ENCODE data around the gene ZNF92.
"Not testable (repeated sequence)": the region's sequence is repeated elsewhere in the genome, so short reads cannot be mapped to it uniquely, and the experiment has no call there.

ZNF92 gene

GRCh38 chr7:65339257-65339656, 34.4 kb upstream of the ZNF92 start:
- Histone ChIP-seq H3K79me2 (ENCODE audit: insufficient read depth, low read length) (no peaks in the 10 kb centered on the region), H2AFZ (ENCODE audit: low read length) (no peak overlapping the region), H3K27me3 (ENCODE audit: insufficient read depth, low read length) (no peaks in the 10 kb centered on the region), H3K9me3 (ENCODE audit: low read length) (no peaks in the 10 kb centered on the region), H3K27ac (ENCODE audit: low read depth, low read length, poor library complexity, severe bottlenecking) (no peak overlapping the region), H3F3A (ENCODE audit: insufficient read depth, low read length) (no peaks in the 10 kb centered on the region), H3K4me3 (ENCODE audit: low read depth, low read length, poor library complexity, severe bottlenecking) (no peak overlapping the region), H3K9ac (ENCODE audit: low read length) (no peak overlapping the region), H3K4me1 (ENCODE audit: insufficient read depth, low read length, severe bottlenecking) (peaks cover 14% of the 10 kb centered on the region), H4K20me1 (ENCODE audit: insufficient read depth, low read length) (no peaks in the 10 kb centered on the region), H3K9me2 (ENCODE audit: low read depth, low read length) (no peaks in the 10 kb centered on the region), H3K36me3 (ENCODE audit: insufficient read depth, low read length) (no peaks in the 10 kb centered on the region), H3K4me2 (ENCODE audit: low read length) (no peak overlapping the region)
- no peak for TF ChIP-seq EZH2 (IDR thresholded peaks at IDR 0.05; ENCODE audit: borderline replicate concordance, low read length)
- no peak for TF ChIP-seq CTCF (IDR thresholded peaks at IDR 0.05; ENCODE audit: low read length)

- Histone ChIP-seq H3F3A (ENCODE audit: insufficient read depth, low read length) (no peaks in the 10 kb centered on the region), H3K4me1 (ENCODE audit: insufficient read depth, low read length, severe bottlenecking) (peaks cover 12% of the 10 kb centered on the region), H3K27ac (ENCODE audit: low read depth, low read length, poor library complexity, severe bottlenecking) (no peak overlapping the region), H2AFZ (ENCODE audit: low read length) (no peak overlapping the region), H3K9me3 (ENCODE audit: low read length) (peaks cover 3% of the 10 kb centered on the region; the same call in 1 of the 2 replicates), H3K9me2 (ENCODE audit: low read depth, low read length) (no peaks in the 10 kb centered on the region), H3K36me3 (ENCODE audit: insufficient read depth, low read length) (no peaks in the 10 kb centered on the region), H3K79me2 (ENCODE audit: insufficient read depth, low read length) (no peaks in the 10 kb centered on the region), H3K4me3 (ENCODE audit: low read depth, low read length, poor library complexity, severe bottlenecking) (no peak overlapping the region), H4K20me1 (ENCODE audit: insufficient read depth, low read length) (no peaks in the 10 kb centered on the region), H3K9ac (ENCODE audit: low read length) (no peak overlapping the region), H3K27me3 (ENCODE audit: insufficient read depth, low read length) (no peaks in the 10 kb centered on the region), H3K4me2 (ENCODE audit: low read length) (no peak overlapping the region)
- no peak for TF ChIP-seq EZH2 (IDR thresholded peaks at IDR 0.05; ENCODE audit: borderline replicate concordance, low read length)
- no peak for TF ChIP-seq CTCF (IDR thresholded peaks at IDR 0.05; ENCODE audit: low read length)
Measured at GRCh38 chr7:65342723-65343629, 30.7 kb upstream of the ZNF92 start.

- not testable (repeated sequence) for H3K9me3 ChIP-seq (ENCODE audit: low read length); H3K4me3 ChIP-seq (ENCODE audit: low read depth, low read length, poor library complexity, severe bottlenecking); H3K36me3 ChIP-seq (ENCODE audit: insufficient read depth, low read length); H3K27ac ChIP-seq (ENCODE audit: low read depth, low read length, poor library complexity, severe bottlenecking); H4K20me1 ChIP-seq (ENCODE audit: insufficient read depth, low read length); H3K4me1 ChIP-seq (ENCODE audit: insufficient read depth, low read length, severe bottlenecking); H3K9me2 ChIP-seq (ENCODE audit: low read depth, low read length); H3K79me2 ChIP-seq (ENCODE audit: insufficient read depth, low read length); H3K9ac ChIP-seq (ENCODE audit: low read length); H2AFZ ChIP-seq (ENCODE audit: low read length); H3F3A ChIP-seq (ENCODE audit: insufficient read depth, low read length); H3K4me2 ChIP-seq (ENCODE audit: low read length); H3K27me3 ChIP-seq (ENCODE audit: insufficient read depth, low read length)
Measured at GRCh38 chr7:65344541-65344940, 29.1 kb upstream of the ZNF92 start.

GRCh38 chr7:65354263-65354662, 19.4 kb upstream of the ZNF92 start:
- Histone ChIP-seq H3K9me3 (ENCODE audit: low read length) (no peaks in the 10 kb centered on the region), H3F3A (ENCODE audit: insufficient read depth, low read length) (no peaks in the 10 kb centered on the region), H3K9ac (ENCODE audit: low read length) (no peak overlapping the region), H3K4me3 (ENCODE audit: low read depth, low read length, poor library complexity, severe bottlenecking) (no peak overlapping the region), H3K27ac (ENCODE audit: low read depth, low read length, poor library complexity, severe bottlenecking) (no peak overlapping the region), H2AFZ (ENCODE audit: low read length) (no peak overlapping the region), H3K4me1 (ENCODE audit: insufficient read depth, low read length, severe bottlenecking) (no peaks in the 10 kb centered on the region), H3K4me2 (ENCODE audit: low read length) (no peak overlapping the region), H3K79me2 (ENCODE audit: insufficient read depth, low read length) (no peaks in the 10 kb centered on the region), H4K20me1 (ENCODE audit: insufficient read depth, low read length) (no peaks in the 10 kb centered on the region), H3K36me3 (ENCODE audit: insufficient read depth, low read length) (no peaks in the 10 kb centered on the region), H3K9me2 (ENCODE audit: low read depth, low read length) (no peaks in the 10 kb centered on the region), H3K27me3 (ENCODE audit: insufficient read depth, low read length) (no peaks in the 10 kb centered on the region)
- TF ChIP-seq CTCF (IDR thresholded peaks at IDR 0.05; ENCODE audit: low read length): no peak
- no peak for TF ChIP-seq EZH2 (IDR thresholded peaks at IDR 0.05; ENCODE audit: borderline replicate concordance, low read length)

Data from OCI-LY1 (cell line).